GM15510 (cell line): ENCODE measurements around the gene PEAK3.

Source experiments
- POLR2A ChIP-seq: IDR thresholded peaks from 3 replicates; pipeline ENCODE4 v1.6.1; 2011; ENCODE audit warnings: borderline replicate concordance; ENCODE audit not compliant: insufficient read length; ENCODE audit errors: extremely low read depth

The PEAK3 gene

DNA sequence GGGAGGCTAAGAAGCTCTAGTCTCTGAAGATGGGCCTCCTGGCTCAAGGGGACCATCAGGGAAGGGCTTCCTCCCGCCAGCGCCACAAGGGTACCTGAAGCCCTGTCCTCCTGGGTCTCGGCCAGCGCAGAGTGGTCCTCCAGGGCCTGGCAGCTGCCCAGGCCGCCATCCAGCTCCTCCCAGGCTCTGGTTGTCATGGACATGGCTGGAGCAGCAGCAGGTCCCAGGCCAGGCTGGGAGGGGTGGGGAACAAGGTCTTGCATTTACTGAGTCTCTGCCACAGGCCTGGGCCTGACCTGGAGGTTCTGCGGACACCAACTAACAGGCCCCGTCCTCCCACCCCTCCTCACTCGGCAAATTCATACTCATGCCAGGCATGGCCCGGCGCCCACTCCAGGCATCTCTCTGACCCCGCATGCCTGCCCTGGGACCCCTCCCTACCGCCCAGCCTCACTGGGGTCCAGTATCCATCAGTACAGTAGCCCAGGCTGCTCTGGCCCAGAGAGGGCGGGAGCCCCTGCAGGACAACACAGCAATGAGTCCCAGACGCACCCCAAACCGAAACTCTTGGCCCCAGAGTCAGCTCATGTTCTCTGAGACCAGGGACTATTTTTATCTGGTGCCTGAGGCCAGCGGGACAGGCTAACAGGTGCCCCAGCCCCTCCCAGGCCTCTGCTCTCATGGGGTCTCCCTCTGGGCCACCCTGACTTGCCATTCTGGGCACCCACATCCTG, 26.7 kb downstream of the PEAK3 start:
- no peak for TF ChIP-seq POLR2A

DNA sequence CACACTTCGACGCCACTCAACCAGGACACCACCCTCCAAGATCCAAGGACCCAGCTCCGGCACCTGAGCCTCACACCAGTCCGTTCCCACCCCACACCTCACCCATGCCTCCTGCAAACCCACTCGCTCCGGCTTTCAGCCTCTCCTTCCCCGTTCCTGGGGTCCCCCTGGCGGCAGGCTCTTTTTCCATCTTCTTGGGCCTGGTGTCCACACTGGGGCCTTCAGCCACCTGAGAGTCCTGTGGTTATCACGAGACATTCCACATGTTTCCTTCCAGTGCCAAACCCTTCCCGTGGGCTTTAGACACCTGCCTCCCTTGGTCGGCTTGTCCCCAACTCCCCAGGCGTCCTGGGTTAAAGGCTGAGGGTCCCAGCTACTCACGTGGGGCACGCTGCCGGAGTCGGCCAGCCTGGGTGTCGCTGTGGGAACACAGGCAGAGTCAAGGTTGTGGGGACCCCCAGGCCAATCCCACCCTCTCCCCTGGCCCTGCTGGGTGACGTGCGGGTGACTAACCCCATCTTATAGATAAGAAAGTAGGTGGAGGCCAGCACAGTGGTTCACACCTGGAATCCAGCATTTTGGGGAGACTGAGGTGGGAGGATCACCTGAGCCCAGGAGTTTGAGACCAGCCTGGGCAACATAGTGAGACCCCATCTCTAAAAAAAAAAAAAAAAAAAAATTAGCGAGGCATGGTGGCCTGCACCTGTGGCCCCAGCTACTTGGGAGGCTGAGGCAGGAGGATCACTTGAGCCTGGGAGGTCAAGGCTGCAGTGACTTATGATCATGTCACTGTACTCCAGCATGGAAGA, 27.7 kb downstream of the PEAK3 start:
- TF ChIP-seq POLR2A, result no peak

DNA sequence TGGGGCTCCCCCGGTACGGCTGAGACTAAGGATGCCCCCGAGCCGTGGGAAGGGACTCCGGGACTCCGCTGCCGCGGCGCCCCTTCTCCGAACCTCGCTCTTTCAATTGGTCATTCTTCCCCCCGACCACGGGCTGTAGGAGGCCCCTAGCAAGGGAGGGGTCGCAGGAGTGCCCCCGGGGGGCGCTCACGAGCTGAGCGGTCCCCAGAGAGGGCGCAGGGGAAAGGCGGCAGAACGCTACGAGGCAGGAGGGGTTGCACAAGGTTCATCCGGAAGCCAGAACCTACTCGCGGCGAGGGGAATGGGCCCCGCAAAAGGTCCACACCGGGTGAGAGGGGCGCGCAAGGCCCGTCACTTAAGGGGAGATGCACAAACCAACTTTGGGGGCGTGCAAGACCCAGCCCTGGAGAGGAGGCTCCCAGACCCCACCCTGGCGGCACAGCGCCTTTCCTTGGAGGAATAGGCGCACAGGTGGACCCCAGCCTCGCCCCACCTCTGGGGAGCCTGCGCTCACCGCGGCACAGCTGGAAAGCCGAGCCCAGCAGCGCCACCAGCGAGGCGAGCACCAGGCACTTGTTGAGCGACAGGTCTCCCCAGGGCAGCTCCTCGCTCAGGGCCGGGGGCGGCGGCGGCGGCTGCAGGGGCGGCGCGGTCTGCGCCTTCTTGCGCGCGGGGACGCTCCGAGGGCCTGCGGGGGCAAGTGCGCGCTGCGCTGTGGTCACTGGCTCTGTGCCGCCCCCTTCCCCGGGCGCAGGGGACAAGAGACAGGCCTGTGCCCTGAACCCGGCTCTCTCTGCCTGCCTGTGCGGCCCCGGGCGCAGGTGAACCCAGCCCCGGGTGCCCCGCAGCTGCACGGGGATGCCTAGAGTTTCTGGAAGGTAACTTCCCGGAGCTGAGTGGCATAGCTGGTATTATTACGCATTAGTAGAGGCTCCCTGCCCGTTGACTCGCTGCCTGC, 28.6 kb downstream of the PEAK3 start:
- no peak for TF ChIP-seq POLR2A

DNA sequence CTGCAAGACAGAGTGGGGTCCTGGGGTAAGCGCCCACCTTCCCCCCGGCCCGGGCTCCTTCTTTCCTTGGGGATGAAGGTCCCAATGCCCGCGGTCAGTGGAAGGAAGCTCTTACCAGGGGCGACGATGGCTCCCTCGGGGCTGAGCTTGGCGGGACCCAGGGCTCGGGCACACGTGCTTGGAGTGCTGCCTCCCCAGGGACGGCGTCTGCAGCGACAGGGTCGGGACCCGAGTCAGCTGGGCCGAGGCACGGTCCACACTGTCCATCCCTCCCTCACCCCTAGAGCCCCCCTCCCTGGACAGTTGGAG, 29.2 kb downstream of the PEAK3 start:
- no peak for TF ChIP-seq POLR2A

DNA sequence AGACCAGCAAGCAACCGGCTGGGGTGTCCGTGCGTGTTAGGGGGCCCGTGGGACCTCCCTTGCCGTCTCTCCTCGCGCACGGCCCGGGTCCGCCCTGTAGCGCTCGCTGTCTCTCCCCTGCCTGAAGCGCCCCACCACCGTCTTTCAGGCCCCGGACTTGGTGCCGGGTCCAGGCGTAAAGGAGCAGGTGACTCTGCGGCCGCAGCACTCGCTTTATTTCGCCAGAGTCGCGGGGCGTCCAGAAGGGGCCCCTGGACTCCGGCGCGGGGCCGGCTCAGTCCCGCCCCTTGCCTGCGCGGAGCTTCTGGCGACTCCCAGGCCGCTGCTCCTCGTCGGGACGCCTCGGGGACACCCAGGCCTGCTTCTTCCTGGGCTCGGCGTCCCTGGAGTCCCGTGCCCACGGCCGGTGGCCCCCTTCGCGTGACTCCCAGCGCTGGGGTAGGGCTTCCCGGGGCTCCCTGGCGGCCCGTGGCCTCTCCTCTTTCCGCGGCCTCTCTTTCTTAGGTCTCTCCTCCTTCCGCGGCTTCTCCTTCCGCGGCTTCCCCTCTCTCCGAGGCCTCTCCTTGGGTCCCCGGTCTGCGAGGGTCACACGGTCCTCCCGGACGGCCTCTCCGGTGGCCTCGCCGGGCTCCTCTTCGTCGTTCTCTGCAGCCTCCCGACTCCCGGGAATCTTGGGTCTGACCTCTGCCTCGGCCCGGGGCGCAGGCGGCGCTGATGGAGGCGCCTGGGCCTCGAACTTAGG, 29.7 kb downstream of the PEAK3 start:
- no peak for TF ChIP-seq POLR2A

DNA sequence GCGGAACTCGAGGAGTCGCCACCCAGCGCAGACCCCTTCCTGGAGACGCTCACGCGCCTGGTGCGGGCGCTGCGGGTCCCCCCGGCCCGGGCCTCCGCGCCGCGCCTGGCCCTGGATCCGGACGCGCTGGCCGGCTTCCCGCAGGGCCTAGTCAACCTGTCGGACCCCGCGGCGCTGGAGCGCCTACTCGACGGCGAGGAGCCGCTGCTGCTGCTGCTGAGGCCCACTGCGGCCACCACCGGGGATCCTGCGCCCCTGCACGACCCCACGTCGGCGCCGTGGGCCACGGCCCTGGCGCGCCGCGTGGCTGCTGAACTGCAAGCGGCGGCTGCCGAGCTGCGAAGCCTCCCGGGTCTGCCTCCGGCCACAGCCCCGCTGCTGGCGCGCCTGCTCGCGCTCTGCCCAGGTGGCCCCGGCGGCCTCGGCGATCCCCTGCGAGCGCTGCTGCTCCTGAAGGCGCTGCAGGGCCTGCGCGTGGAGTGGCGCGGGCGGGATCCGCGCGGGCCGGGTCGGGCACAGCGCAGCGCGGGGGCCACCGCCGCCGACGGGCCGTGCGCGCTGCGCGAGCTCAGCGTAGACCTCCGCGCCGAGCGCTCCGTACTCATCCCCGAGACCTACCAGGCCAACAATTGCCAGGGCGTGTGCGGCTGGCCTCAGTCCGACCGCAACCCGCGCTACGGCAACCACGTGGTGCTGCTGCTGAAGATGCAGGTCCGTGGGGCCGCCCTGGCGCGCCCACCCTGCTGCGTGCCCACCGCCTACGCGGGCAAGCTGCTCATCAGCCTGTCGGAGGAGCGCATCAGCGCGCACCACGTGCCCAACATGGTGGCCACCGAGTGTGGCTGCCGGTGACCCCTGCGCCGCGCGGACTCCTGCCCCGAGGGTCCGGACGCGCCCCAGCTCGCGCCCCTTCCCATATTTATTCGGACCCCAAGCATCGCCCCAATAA, 30.6 kb downstream of the PEAK3 start:
- no peak for TF ChIP-seq POLR2A

DNA sequence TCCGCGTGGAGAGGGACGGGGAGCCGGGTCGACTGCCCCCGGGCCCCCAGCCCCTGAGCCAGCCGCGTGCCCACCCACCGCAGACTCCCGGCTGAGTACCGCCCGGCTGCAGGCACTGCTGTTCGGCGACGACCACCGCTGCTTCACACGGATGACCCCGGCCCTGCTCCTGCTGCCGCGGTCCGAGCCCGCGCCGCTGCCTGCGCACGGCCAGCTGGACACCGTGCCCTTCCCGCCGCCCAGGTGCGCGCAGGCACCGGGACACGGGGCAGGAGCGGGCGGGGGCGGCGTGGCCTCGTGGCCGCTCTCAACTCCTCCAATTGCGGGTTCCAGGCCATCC, 31.2 kb downstream of the PEAK3 start:
- TF ChIP-seq POLR2A, result no peak

DNA sequence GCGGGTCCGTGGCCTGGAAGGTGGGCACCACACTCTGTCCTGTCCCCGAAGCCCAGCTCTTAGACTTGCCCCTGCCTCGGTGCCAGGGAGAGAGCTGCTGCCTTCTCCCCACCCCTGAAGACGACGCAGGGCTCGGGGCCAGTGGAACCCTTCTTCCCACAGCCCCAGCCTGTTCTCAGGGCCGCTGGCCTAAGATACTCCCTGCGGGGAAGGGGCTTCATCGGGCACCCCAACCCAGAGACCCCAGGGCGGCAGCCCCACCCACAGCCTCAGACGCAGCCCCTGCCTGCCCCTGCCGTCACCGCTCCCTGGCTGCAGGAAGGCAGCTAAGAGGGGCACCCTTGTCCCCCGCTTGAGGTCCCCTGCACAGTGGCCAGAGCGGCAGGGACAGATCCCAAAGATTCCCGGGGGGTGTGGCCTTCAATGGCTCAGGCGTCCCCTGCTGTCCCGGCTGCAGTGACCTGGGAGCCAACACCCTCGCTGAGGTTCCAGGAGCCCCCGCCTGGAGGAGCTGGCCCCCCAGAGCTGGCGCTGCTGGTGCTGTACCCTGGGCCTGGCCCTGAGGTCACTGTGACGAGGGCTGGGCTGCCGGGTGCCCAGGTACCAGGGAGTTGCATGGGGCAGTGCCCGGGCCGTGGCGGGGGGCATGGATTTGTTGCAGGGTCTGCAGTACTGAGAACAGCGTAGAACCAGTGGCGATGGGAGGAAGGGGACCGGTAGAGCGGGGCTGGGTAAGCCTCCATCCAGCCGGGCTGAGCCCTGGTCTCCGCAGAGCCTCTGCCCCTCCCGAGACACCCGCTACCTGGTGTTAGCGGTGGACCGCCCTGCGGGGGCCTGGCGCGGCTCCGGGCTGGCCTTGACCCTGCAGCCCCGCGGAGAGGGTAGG, 31.9 kb downstream of the PEAK3 start:
- no peak for TF ChIP-seq POLR2A

DNA sequence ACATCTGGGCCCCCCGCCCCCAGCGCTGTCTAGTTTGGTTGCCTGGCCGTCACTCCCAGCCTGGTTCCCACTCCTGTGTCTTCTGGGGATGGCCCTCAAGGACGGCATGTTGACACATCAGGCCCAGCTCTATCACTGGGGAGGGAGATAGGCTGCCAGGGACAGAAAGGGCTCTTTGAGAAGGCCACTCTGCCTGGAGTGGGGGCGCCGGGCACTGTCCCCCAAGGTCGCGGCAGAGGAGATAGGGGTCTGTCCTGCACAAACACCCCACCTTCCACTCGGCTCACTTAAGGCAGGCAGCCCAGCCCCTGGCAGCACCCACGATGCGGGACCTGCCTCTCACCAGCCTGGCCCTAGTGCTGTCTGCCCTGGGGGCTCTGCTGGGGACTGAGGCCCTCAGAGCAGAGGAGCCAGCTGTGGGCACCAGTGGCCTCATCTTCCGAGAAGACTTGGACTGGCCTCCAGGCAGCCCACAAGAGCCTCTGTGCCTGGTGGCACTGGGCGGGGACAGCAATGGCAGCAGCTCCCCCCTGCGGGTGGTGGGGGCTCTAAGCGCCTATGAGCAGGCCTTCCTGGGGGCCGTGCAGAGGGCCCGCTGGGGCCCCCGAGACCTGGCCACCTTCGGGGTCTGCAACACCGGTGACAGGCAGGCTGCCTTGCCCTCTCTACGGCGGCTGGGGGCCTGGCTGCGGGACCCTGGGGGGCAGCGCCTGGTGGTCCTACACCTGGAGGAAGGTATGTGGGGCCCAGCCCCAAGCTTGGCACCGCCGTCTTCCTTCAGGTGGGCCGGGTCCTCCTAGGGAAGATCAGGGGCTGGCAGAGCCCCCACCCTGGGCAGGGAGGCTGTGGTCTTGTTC, 32.7 kb downstream of the PEAK3 start, which contains the start of gene AMH:
Gene AMH, plus strand, starts transcription at position 314 of the 857 bp plus-strand sequence. Its CDS starts 10 bp downstream, at position 324.
- TF ChIP-seq POLR2A, result no peak

DNA sequence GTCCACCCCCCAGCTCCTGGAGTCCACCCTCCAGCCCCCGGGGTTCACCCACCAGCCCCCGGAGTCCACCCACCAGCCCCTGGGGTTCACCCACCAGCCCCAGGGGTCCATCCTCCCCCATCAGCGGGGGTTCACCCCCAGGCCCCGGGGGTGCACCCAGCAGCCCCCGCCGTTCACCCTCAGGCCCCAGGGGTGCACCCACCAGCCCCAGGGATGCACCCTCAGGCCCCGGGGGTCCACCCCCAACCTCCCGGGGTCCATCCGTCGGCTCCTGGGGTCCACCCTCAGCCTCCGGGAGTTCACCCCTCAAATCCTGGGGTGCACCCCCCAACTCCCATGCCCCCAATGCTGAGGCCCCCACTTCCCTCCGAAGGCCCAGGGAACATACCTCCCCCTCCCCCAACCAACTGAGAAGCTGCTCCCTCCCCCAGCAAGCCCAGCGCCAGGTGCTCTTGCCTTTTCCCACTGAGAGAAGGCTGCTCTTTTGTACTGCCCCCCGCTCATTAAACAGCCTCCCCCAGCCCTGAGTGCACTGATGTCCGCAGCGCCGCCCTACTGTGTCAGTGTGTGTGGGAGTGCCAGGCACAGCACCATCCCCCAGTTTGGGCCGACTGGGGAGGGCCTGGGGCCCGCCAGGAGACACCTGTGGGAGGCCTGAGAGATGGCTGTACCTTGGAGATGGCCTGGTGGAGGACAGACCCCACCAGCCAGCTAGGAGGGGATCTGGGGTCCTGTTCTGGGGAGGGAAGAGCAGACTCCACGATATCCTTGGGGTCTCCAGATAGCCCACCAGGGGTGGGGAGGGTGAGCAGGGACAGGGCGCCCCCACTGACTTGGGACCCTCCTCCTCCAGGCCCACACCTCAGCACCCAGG, 33.6 kb downstream of the PEAK3 start:
- no peak for TF ChIP-seq POLR2A
